GM19395 (cell line): ENCODE measurements around the gene UTS2R.
A peak's percentile ranks its signal among the peaks of the same experiment; 100 is the strongest.
"Not testable (repeated sequence)": the region's sequence is repeated elsewhere in the genome, so short reads cannot be mapped to it uniquely, and the experiment has no call there.

Source experiments
- ATAC-seq: cut with Tn5 transposase; IDR thresholded peaks from one replicate; pipeline ENCODE4 v1.9.1; 2021; ENCODE audit warnings: mild to moderate bottlenecking, moderate library complexity; ENCODE audit not compliant: unreplicated experiment

Gene UTS2R

GRCh38 chr17:82334204-82334621 is 37.4 kb upstream of the UTS2R start:
- ATAC-seq, result no peak

DNA sequence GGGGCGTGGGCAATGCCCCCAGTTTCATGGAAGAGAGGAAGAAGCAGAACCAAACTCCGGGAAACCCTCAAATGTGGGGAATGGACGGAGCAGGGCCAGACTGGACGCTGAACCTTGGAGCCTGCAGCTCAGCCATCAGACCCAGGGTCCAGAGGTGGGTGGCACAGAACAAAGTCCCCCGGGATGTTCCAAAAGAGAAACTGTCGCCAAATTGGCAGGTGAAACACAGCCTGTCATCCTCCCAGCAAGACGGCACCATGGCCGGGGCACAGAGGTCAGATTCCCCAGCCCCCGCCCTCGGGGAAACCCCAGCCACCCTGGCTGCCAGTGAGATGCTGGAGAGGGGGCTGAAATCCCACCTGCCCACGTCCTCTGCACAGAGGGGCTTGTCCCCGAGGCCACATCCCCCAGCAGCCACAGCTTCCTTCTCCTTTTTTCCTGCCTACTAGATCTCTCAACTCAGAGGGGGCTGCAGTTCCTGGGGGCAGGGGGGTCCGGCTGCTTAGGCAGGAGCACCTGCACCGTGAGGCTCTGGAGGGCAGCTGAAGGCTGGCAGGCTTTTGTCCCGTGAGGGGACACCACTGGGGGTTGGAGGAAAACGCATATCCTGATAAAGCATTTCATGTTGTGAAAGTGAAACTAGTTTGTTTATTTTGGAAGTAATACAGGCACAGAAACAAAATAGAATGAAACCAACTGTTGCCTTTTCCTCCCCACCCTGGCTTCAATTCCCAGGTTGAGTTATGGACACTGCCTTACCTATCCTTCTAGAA is 36.8 kb upstream of the UTS2R start:
- no peak for ATAC-seq

- ATAC-seq, result no peak
These were observed 32.5 kb upstream of the UTS2R start for GRCh38 chr17:82338858-82339633.

GRCh38 chr17:82339634-82340580 is 31.7 kb upstream of the UTS2R start:
- ATAC-seq, result no peak

GRCh38 chr17:82342361-82343079 is 29.0 kb upstream of the UTS2R start:
- ATAC-seq, result no peak

GRCh38 chr17:82343560-82343959 is 28.0 kb upstream of the UTS2R start:
- no peak for ATAC-seq

GRCh38 chr17:82344175-82344907 is 27.2 kb upstream of the UTS2R start:
- ATAC-seq, result no peak

DNA sequence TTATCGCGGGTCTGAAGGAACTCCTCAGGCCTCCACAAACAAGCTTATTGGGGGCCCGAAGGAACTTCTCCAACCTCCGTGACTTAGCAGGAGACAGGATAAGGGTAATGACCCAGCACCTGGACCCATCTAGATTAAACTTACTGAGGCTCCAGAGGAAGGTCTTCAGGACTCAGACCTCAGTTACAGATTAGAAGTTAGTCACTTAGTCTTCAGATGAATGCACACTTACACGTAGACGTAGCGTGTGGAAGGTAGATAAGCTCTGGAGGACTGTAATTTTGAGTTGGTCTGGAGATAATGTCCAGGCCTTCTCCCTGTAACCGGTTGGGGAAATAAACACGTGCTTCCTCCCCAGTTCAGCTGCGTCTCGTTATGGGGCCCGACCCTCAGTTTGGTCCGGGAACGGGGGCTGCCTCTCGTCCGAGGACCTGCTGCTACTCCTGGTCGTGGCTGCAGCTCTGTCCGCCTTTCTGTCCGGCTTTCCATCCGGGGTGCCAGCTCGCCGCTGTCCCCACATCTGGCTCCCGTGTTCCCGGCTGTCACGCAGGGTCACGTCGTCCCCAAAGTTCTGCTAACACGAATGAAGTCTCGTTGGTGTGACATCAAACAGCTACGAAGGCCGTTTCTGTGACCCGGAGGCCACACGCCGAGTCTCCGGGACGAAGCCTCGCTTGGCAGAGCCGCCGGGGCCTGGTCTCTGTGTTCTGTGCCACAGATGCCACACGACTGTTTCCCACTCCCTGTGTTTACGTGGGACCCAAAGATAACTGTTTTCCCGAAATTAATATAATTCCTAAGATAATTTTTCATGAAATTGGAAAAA is 26.2 kb upstream of the UTS2R start:
- ATAC-seq, result no peak

- no peak for ATAC-seq
These were observed 24.9 kb upstream of the UTS2R start for GRCh38 chr17:82346342-82347300.

- not testable (repeated sequence) for ATAC-seq
These were observed 23.6 kb upstream of the UTS2R start for GRCh38 chr17:82347994-82348393.

- ATAC-seq, result no peak
These were observed 23.1 kb upstream of the UTS2R start for GRCh38 chr17:82348434-82348833.

- ATAC-seq, result no peak
These were observed 22.7 kb upstream of the UTS2R start for GRCh38 chr17:82348866-82349265.

GRCh38 chr17:82349287-82349701 is 22.3 kb upstream of the UTS2R start:
- no peak for ATAC-seq

DNA sequence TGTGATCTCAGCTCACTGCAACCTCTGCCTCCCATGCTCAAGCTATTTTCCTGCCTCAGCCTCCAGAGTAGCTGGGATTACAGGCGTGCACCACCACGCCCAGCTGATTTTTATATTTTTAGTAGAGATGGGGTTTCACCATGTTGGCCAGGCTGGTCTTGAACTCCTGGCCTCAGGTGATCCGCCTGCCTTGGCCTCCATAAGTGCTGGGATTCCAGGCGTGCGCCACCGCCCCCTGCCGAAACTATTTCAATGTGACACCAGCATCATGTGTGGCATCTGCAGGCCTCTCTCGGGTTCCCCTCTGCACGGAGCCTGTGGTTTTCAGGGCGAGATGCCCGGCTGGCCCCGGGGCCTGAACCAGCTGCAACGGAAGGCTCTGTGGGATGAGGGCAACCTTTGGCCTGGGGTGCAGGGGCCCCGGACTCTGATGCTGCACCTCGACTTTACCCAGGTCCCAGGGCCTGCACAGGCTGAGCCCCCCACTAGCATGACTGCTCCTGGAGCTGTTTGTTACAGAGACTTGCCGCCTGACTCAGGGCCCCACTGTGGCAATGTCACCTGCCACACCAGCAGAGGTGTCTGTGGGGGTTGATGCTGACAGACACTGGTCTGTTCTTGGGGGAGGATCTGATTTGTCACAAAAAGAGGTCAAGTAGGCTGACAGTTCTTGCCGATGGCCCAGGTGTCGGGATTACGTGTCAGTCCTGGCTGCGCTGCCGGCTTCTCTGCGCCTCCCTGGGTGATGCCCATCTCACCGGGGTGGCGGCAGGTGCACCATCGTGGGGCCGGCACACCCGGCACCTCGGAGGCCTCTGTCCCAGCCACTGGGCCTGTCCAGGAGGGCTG is 21.2 kb upstream of the UTS2R start:
- no peak for ATAC-seq

- ATAC-seq, result peak; percentile 60
These were observed 20.3 kb upstream of the UTS2R start for GRCh38 chr17:82351254-82351712.

DNA sequence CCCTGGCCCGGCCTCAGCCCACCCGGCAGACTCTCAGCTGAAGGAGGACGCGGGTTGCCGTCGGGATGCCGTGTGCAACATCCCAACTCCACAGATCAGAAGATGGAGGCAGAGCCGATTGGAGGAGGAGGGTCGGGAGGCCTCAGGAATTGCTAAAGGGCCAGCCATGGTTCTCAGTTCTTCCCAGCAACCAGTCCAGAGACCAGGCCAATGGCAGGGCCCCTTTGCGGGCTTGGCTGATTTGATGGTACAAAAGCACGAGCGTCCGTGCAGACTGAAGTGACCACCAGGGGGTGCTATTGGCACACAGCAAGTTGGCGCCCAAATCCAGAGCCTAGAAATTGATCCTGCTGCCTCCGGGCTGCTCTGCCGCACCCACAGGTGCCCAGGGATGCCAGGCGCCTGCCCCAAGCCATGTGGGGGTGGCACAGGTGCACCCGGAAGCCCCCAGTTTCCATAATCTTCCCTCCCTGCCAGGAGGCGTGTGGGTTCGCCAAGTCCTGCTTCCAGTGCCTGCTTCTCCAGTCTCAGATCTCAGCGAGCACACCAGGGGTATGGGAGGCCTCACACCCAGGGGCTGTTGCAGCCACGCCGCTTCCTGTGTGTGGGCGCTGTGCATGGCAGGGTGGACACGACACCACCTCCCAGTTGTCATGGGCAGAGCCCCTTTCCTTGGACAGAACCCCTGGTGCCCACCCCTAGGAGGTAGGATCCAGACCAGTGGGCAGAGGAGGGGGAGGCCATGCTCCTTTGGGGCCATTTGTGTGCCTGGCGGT is 19.7 kb upstream of the UTS2R start:
- ATAC-seq, result no peak
